HG02884 (cell line): ENCODE data around the gene ZNF345.

Source experiments
- ATAC-seq: cut with Tn5 transposase; IDR thresholded peaks from one replicate; pipeline ENCODE4 v1.9.1; 2021; ENCODE audit warnings: mild to moderate bottlenecking, moderate library complexity; ENCODE audit not compliant: unreplicated experiment

The ZNF345 gene

DNA sequence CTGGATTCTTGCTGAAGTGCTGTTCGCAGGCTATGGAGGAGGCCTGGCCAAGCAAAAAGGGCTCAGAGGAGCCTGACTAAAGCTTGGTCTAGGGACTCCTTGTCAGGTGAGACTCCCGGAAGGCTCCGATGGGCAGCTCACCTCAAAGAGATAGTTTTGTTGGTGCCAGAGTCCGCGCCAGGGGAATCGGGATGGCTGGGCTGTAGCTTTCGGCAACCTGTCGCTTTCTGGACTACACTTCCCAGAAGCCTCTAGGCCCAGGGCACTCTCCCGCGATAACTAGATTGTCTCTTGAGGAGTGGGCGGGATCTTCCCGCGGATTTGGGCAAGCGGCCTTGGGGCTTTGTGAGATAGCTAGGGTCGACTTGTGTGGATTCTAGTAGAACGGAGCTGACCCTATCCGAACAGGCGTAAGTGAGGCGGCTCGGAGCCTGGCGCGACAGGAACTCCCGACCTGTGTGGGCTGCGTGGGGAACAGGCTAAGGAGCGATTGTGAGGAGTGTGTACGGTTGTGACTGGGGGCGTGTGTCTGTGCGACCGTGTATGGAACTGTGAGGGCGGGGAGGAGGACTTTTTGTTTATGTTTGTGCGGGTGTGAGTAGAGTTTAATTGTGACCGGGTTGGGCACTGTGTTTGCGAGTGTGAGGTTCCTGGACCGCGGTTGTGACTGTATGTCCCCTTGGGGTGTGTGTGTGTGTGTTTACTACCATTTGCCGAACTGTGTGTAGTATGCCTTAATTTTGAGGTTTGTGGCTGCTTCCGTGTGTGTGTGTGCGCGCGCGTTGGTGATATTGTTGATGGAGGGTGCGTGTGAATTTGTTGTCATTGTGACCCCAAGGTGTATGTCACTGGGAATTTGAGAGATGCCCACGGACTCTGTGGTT, at the start of gene ZNF345:
Gene ZNF345, plus strand, starts transcription at position 318 of the 884 bp plus-strand sequence. CDS start 25,955 bp downstream, outside the sequence.
- ATAC-seq = peak; percentile 56

DNA sequence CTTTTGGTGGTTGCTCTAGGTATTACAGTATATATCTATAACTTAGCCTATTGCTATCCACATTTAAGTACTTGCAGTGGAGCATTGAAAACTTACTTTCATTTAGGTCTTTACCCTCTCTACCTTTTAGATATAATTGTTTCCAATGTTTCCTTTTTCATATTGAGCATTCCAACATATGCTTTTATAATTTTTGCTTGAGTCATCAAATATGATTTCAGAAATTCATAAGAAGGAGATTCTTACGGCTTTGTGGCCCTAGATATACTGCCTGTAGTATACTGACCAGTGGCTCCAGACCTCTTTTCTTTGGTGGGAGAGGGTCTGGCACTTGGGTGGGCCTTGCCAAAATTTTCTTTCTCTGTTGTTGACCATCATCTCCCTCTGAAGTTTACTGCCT, 45.3 kb upstream of the ZNF345 start:
- ATAC-seq = no peak

- no peak for ATAC-seq
These were observed 43.6 kb upstream of the ZNF345 start for GRCh38 chr19:36807029-36807428.

- no peak for ATAC-seq
These were observed 31.5 kb upstream of the ZNF345 start for GRCh38 chr19:36819130-36819630.

DNA sequence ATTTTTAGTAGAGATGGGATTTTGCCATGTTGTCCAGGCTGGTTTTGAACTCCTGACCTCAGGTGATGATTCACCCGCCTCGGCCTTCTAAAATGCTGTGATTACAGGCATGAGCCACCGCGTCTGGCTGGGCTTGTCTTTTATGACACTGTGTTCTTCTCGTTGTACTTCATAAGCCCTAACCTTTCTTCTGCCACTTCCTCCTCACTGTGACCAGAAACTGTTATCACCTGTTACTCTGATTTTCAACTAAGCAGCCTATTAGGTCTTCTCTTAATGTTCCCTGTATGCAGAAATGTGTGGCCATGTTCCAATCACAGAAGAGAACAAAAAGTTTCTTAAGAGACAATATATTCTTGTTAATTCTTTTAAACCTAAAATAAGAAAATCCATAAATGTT, 28.9 kb upstream of the ZNF345 start:
- ATAC-seq = no peak

- ATAC-seq = no peak
These were observed 17.2 kb upstream of the ZNF345 start for GRCh38 chr19:36833430-36833829.

GRCh38 chr19:36837176-36837905, 13.3 kb upstream of the ZNF345 start:
- no peak for ATAC-seq

DNA sequence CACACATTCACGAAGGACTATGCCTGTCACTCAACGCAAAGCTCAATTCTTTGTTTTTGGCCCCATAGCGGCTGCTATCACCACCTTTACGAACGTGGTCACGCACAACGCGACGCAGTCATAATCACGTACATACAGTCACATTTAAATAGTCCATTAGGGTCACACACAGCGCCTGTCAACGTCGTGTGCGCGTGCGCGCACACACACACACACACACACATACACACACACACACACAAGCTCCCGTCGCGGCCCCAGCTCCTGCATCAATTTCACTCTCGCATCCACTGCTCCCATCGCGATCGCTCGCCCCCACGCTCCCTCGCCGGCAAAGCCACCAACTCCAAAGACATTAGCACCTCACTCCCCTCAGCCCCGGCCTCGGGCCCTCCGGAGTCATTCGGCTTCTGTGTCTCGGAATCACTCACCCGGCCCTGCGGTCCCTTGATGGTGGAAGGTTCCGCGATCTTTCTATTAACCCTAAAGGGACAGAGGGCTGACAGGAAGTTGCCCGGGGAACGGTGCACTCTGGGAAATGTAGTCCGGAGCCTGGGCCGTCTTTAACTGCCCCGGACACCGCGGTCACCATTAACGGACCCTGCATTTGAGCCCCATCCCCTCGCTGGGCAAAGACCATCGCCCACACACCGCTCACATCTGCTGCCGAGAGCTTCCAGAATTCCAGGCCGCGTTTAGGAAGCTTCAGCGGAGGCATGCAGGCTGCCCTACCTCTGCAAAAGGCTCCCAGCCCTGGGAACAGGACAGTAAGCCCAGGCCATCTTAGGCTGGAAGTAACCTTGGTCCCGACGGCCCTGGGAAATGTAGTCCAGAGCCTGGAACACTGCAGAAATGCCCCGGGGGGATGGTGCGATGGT, 12.5 kb upstream of the ZNF345 start, which contains the start of gene ZNF790:
Gene ZNF790, minus strand, starts transcription at position 482 of the 878 bp plus-strand sequence. CDS start 12,768 bp downstream, outside the sequence.
- ATAC-seq = peak; percentile 86

DNA sequence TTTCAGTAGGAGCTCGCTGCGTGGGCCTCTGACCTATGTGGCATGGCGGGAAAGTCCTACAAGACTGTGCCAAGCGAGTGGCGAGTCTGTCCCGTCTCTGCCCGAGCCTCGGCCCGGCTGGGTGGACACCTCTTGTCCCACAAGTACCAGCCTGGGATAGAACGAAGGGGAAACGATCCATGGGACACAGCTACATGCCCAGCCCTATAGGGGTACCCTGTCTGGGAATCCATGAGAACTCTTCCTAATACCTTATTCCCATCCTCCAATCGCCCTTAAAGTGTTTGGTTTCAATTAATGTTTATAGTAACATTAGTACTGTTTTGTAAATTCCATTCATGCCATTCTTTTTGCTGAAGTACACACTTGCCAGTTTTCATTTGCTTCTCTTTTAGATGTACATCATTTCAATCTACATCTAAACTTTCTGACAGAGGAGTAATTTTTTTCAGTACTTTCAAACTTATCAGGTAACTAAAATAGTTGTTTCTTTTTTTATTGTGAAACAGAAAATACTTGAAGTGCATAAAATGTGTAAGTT, 11.8 kb upstream of the ZNF345 start:
- no peak for ATAC-seq

GRCh38 chr19:36847968-36848367, 2.7 kb upstream of the ZNF345 start:
- no peak for ATAC-seq

GRCh38 chr19:36849701-36850558, 746 bp upstream of the ZNF345 start:
- ATAC-seq = peak; percentile 79

DNA sequence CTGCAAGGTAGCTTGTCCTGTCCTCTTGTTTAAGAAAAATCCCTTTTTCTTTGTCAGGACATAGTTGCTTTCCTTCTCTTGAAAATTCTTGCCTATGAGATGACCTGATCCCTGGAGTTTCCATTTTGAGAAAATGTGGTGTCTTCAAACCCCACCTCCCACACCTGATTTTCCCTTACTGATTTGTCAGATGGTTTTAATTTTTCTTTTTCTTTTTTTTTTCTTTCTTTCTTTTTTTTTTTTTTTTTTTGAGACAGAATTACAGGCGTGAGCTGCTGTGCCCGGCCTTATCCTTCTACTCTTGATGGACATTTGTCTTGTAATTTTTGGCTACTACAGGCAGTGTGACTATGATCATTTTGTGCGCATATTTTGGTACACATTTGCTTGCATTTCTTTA, 1.2 kb downstream of the ZNF345 start:
- no peak for ATAC-seq

- ATAC-seq = no peak
These were observed 26.6 kb downstream of the ZNF345 start for GRCh38 chr19:36876993-36877938.

DNA sequence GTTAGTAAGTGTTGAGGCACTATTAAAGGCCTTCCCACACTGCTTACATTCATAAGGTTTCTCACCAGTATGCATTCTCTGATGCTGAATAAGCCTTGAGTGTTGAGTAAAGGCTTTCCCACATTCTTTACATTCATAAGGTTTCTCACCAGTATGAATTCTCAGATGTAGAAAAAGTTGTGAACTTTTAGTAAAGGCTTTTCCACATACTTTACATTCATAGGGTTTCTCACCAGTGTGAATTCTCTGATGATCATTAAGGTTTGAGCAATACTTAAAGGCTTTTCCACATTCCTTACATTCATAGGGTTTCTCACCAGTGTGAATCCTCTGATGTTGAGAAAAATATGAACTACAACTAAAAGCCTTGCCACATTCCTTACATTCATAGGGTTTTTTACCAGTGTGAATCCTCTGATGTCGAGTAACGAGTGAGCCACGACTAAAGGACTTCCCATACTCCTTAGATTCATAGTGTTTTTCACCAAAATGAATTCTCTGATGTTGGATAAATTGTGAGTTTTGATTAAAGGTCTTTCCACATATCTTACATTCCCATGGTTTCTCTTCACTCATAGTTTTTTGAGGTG, 41.2 kb downstream of the ZNF345 start:
- ATAC-seq = no peak

- no peak for ATAC-seq
These were observed 44.2 kb downstream of the ZNF345 start for GRCh38 chr19:36894849-36895383.

DNA sequence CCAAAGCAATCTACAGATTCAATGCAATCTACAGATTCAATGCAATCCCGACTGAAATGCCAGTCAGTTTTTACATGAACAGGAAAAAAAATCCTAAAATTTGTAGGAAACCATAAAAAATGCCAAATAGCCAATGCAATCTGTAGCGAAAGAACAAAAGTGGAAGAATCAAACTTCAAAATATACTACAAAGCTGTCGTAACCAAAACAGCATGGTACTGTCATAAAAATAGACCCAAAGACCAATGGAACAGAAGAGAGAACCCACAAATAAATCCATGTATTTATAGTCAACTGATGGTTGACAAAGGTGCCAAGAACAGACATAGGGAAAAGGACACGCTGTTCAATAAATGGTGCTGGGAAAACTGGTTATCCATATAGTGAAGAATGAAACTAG, 47.7 kb downstream of the ZNF345 start:
- no peak for ATAC-seq

GRCh38 chr19:36915992-36916830, 65.5 kb downstream of the ZNF345 start, which contains the start of the genes ZNF568 and ZNF829:
ZNF568 (plus strand) TSS chr19:36916332; CDS start chr19:36922771, 6,439 bp downstream.
ZNF829 (minus strand) TSS chr19:36916291; CDS start chr19:36915167, 1,124 bp downstream.
- peak; percentile 87 for ATAC-seq
